Measurements from ENCODE around the gene NFIB. TPM values are rescaled to one million over a fixed set of nuclear protein-coding genes. Genes with fewer than 3 reads are reported as not detected.

The NFIB gene
- total RNA-seq, 1 experiment from 2014 or later = 14.3 TPM

GRCh38 chr9:14313378-14313940, 482 bp downstream of the NFIB start:
- H3K23me2 ChIP-seq (ENCODE audit: insufficient read length, low read depth, low read length, poor library complexity, severe bottlenecking) = peaks cover 30% of the 10 kb centered on the region
- H3K4me3 Mint-ChIP-seq = peak overlapping the region; percentile 87 to 97
- no peak overlapping the region for H3T11ph ChIP-seq (ENCODE audit: low read length)
- H3K27ac Mint-ChIP-seq = peak overlapping the region; percentile 32 to 96 (median 76); a peak in 6 of 7 replicates
- no peak overlapping the region for H2AK5ac ChIP-seq (ENCODE audit: insufficient read length, low read length)
- H3K27me3 ChIP-seq (ENCODE audit: insufficient read depth, low read length) = no peaks in the 10 kb centered on the region
- DNase-seq = peak; percentile 58
- H3K9me3 Mint-ChIP-seq = 0 out of 5 replicates have a peak, but pooled peaks cover 0 to 2% of the 10 kb centered on the region in 2 experiments
- WGBS (ENCODE audit: extremely low coverage, insufficient read length, low lambda C conversion rate) = no CpG with 5 or more reads among the region's 33 CpGs
- no peak overlapping the region for H3K56ac ChIP-seq (ENCODE audit: insufficient read length, low read depth, low read length)
- H4K8ac ChIP-seq (replicated peaks; ENCODE audit: insufficient read length, low read depth, low read length) = no peak overlapping the region
- no peak overlapping the region for H2BK120ac ChIP-seq (ENCODE audit: low read depth, low read length, poor library complexity, severe bottlenecking)
- H2BK15ac ChIP-seq (ENCODE audit: low read depth, low read length) = no peak overlapping the region
- no peaks in the 10 kb centered on the region for H4K20me1 ChIP-seq (ENCODE audit: control insufficient read depth, insufficient read depth, insufficient read length)
- H3K14ac ChIP-seq (ENCODE audit: insufficient read depth, low read length) = peak overlapping the region; percentile 58; the same call in 1 of the 2 replicates
- no peak overlapping the region for H2BK5ac ChIP-seq (ENCODE audit: insufficient read length, low read length)
- H3K27ac ChIP-seq (ENCODE audit: insufficient read length, low read depth, low read length) = peak overlapping the region; percentile 11
- peaks cover 0 to 1% (median 0%) of the 10 kb centered on the region in 3 experiments; a peak in 1 of 7 replicates for H3K36me3 Mint-ChIP-seq (ENCODE audit: insufficient read depth in 1 of 3, low read depth in 3 of 3)
- H3K79me2 ChIP-seq (ENCODE audit: insufficient read depth, low read length) = no peaks in the 10 kb centered on the region
- peak overlapping the region; percentile 42 for H3K9ac ChIP-seq (ENCODE audit: extremely low read depth, insufficient read length, low read length)
- no peaks in the 10 kb centered on the region for H3K9me3 ChIP-seq (ENCODE audit: control insufficient read depth, low read depth, low read length)
- no peak for TF ChIP-seq CTCF (conservative IDR thresholded peaks at IDR 0.05)
- no peaks in the 10 kb centered on the region for H3K79me1 ChIP-seq (ENCODE audit: insufficient read depth, low read depth, low read length, poor library complexity, severe bottlenecking)
- no peak overlapping the region for H4K91ac ChIP-seq (ENCODE audit: insufficient read length, low read depth, low read length)
- peak overlapping the region; percentile 91 for H3K4me2 ChIP-seq (ENCODE audit: insufficient read depth, insufficient read length, low read length)
- peaks cover 27% of the 10 kb centered on the region for H3K27me3 Mint-ChIP-seq (ENCODE audit: low read depth)
- no peaks in the 10 kb centered on the region; the same call in 1 of the 2 replicates for H3K4me1 ChIP-seq (ENCODE audit: insufficient read depth, low read length)
- no peak overlapping the region for H3K4ac ChIP-seq (ENCODE audit: low read depth, low read length)
- no peak overlapping the region for H4K5ac ChIP-seq (ENCODE audit: insufficient read length, low read depth, low read length)
- no peak overlapping the region for H2BK12ac ChIP-seq (ENCODE audit: insufficient read length, low read depth, low read length)
- no peak overlapping the region for H3K23ac ChIP-seq (ENCODE audit: insufficient read length, low read depth, low read length)
- peak overlapping the region; percentile 81 for H2AFZ ChIP-seq (ENCODE audit: low read length)
- H2BK20ac ChIP-seq (ENCODE audit: low read depth, low read length, poor library complexity, severe bottlenecking) = no peak overlapping the region
- peaks cover 42 to 50% of the 10 kb centered on the region in 2 experiments for H3K4me1 Mint-ChIP-seq
- H3K18ac ChIP-seq (ENCODE audit: insufficient read length, low read depth, low read length) = no peak overlapping the region

Measured in H9 (cell line).